A673 (cell line): ENCODE data around the gene KIDINS220.

Experiments used
- CTCF ChIP-seq: fragments of 300-800, 200-600 bp; sonication (generic); conservative IDR thresholded peaks from 2 replicates; pipeline ENCODE4 v1.5.1; 2017; ENCODE audit warnings: low read depth, mild to moderate bottlenecking, antibody characterized with exemption, low read length, moderate library complexity, mixed read lengths
- EZH2 ChIP-seq: fragments of 200-600 bp; sonication (generic); IDR thresholded peaks from 2 replicates; pipeline ENCODE4 v1.6.1; 2017; ENCODE audit warnings: borderline replicate concordance, low read depth, mild to moderate bottlenecking, mixed read lengths, antibody characterized with exemption, low read length; ENCODE audit not compliant: poor library complexity, severe bottlenecking

DNA sequence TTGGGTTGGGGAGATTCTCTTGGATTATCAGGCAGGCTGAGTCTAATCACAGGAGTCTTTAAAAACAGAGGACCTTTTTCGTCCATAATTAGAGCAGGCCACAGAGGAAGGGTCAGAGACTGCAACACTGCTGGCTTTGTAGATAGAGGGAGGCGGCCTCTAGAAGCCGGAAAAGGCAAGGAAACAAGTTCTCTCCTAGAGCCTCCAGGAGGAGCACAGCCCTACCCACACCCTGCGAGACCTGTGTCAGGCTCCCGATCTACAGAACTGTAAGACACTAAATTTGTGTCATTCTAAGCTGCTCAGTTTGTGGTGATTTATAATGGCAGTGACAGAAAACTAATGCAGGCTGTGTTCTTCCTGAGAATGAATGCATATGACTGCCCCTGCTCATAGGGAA is 140.2 kb downstream of the KIDINS220 start:
- TF ChIP-seq CTCF (no peak), EZH2 (no peak)
